ENCODE data around the gene RHOF. TPM values are rescaled to one million over a fixed set of nuclear protein-coding genes. Genes with fewer than 3 reads are reported as not detected.
A peak's percentile ranks its signal among the peaks of the same experiment; 100 is the strongest.

Gene RHOF
- total RNA-seq, 1 donor from 2014 or later = 31.9 TPM

- Mint-ChIP-seq H3K4me1 (ENCODE audit: low read depth, unreplicated experiment) (peaks cover 9% of the 10 kb centered on the region), H3K4me3 (ENCODE audit: unreplicated experiment) (peak overlapping the region; percentile 95), H3K27ac (ENCODE audit: unreplicated experiment) (peak overlapping the region; percentile 47), H3K36me3 (ENCODE audit: low read depth, unreplicated experiment) (peaks cover 13% of the 10 kb centered on the region), H3K27me3 (ENCODE audit: low read depth, unreplicated experiment) (no peaks in the 10 kb centered on the region), H3K9me3 (ENCODE audit: unreplicated experiment) (no peaks in the 10 kb centered on the region)
- H3K9ac ChIP-seq (ENCODE audit: low read length) = peak overlapping the region; percentile 100
- DNase-seq (ENCODE audit: low read depth) (no peak), FAIRE-seq (no peak)
- peaks cover 56% of the 10 kb centered on the region for H4K20me1 ChIP-seq (ENCODE audit: insufficient read depth, low read length)
- H3K36me3 ChIP-seq (ENCODE audit: insufficient read depth, low read length) = peaks cover 22% of the 10 kb centered on the region
- H3K4me2 ChIP-seq (ENCODE audit: low read length) = peak overlapping the region; percentile 91
- peaks cover 41% of the 10 kb centered on the region for H3K4me1 ChIP-seq (ENCODE audit: insufficient read depth, low read length)
- TF ChIP-seq CTCF (IDR thresholded peaks at IDR 0.05; ENCODE audit: insufficient read depth, low read depth, low read length) (no peak), EZH2 (IDR thresholded peaks at IDR 0.05; ENCODE audit: insufficient read depth, low read length) (no peak)
- peak overlapping the region; percentile 69 for H3K4me3 ChIP-seq (ENCODE audit: insufficient read depth, low read depth, low read length)
- no peaks in the 10 kb centered on the region for H3K9me3 ChIP-seq (ENCODE audit: insufficient read depth, low read depth, low read length)
- no peaks in the 10 kb centered on the region for H3K27me3 ChIP-seq (ENCODE audit: insufficient read depth, low read length)
- H3K79me2 ChIP-seq (ENCODE audit: insufficient read depth, low read length) = peaks cover 83% of the 10 kb centered on the region
- H2AFZ ChIP-seq (ENCODE audit: low read depth, low read length) = no peak overlapping the region
- H3K27ac ChIP-seq (ENCODE audit: low read depth, low read length) = peak overlapping the region; percentile 22
Measured at GRCh38 chr12:121806009-121806545, 12.6 kb upstream of the RHOF start.

GRCh38 chr12:121805171-121806008 lies 11.9 kb upstream of the RHOF start:
- Histone ChIP-seq H3K27ac (ENCODE audit: low read depth, low read length) (peak overlapping the region; percentile 99), H3K9me3 (ENCODE audit: insufficient read depth, low read depth, low read length) (no peaks in the 10 kb centered on the region), H3K4me1 (ENCODE audit: insufficient read depth, low read length) (peaks cover 39% of the 10 kb centered on the region), H3K79me2 (ENCODE audit: insufficient read depth, low read length) (peaks cover 80% of the 10 kb centered on the region), H3K27me3 (ENCODE audit: insufficient read depth, low read length) (no peaks in the 10 kb centered on the region), H3K4me3 (ENCODE audit: insufficient read depth, low read depth, low read length) (peak overlapping the region; percentile 69), H2AFZ (ENCODE audit: low read depth, low read length) (no peak overlapping the region), H4K20me1 (ENCODE audit: insufficient read depth, low read length) (peaks cover 49% of the 10 kb centered on the region), H3K4me2 (ENCODE audit: low read length) (peak overlapping the region; percentile 91), H3K36me3 (ENCODE audit: insufficient read depth, low read length) (peaks cover 18% of the 10 kb centered on the region), H3K9ac (ENCODE audit: low read length) (peak overlapping the region; percentile 100)
- TF ChIP-seq EZH2 (IDR thresholded peaks at IDR 0.05; ENCODE audit: insufficient read depth, low read length) (no peak), CTCF (IDR thresholded peaks at IDR 0.05; ENCODE audit: insufficient read depth, low read depth, low read length) (no peak)
- DNase-seq (ENCODE audit: low read depth) = no peak
- H3K36me3 Mint-ChIP-seq (ENCODE audit: low read depth, unreplicated experiment) = peaks cover 11% of the 10 kb centered on the region
- peaks cover 6% of the 10 kb centered on the region for H3K4me1 Mint-ChIP-seq (ENCODE audit: low read depth, unreplicated experiment)
- peak overlapping the region; percentile 95 for H3K4me3 Mint-ChIP-seq (ENCODE audit: unreplicated experiment)
- no peaks in the 10 kb centered on the region for H3K27me3 Mint-ChIP-seq (ENCODE audit: low read depth, unreplicated experiment)
- peak overlapping the region; percentile 47 for H3K27ac Mint-ChIP-seq (ENCODE audit: unreplicated experiment)
- no peaks in the 10 kb centered on the region for H3K9me3 Mint-ChIP-seq (ENCODE audit: unreplicated experiment)
- no peak for FAIRE-seq

Data from astrocyte (in vitro differentiated cells and primary cell).